ENCODE results near the gene LRRC18.

- TF ChIP-seq CTCF (IDR thresholded peaks at IDR 0.05; ENCODE audit: low read length) (no peak), EZH2 (IDR thresholded peaks at IDR 0.05; ENCODE audit: borderline replicate concordance, low read length) (no peak)
These were observed 38.7 kb upstream of the LRRC18 start for GRCh38 chr10:48978318-48978717.

All from OCI-LY1 (cell line).